HG03039 (cell line): ENCODE data around the gene KCTD15.
"Not testable (repeated sequence)": the region's sequence is repeated elsewhere in the genome, so short reads cannot be mapped to it uniquely, and the experiment has no call there.

Experiments used
- ATAC-seq: cut with Tn5 transposase; IDR thresholded peaks from one replicate; pipeline ENCODE4 v1.9.1; 2021; ENCODE audit warnings: mild to moderate bottlenecking, moderate library complexity; ENCODE audit not compliant: unreplicated experiment

The KCTD15 gene

GRCh38 chr19:33813391-33814101 is 16.9 kb downstream of the KCTD15 start:
- ATAC-seq: no peak

- ATAC-seq: no peak
Observed at GRCh38 chr19:33814181-33815165, 17.8 kb downstream of the KCTD15 start.

GRCh38 chr19:33815380-33816340 is 19.0 kb downstream of the KCTD15 start:
- ATAC-seq: no peak

GRCh38 chr19:33818411-33818810 is 21.7 kb downstream of the KCTD15 start:
- ATAC-seq: no peak

- ATAC-seq: not testable (repeated sequence)
Observed at GRCh38 chr19:33819078-33819477, 22.4 kb downstream of the KCTD15 start.

GRCh38 chr19:33819506-33819879 is 22.8 kb downstream of the KCTD15 start:
- ATAC-seq: no peak

GRCh38 chr19:33819880-33820781 is 23.5 kb downstream of the KCTD15 start:
- ATAC-seq: no peak

- ATAC-seq: no peak
Observed at GRCh38 chr19:33821871-33822270, 25.2 kb downstream of the KCTD15 start.

GRCh38 chr19:33823341-33823740 is 26.7 kb downstream of the KCTD15 start:
- no peak for ATAC-seq

- no peak for ATAC-seq
Observed at GRCh38 chr19:33825556-33825955, 28.9 kb downstream of the KCTD15 start.

GRCh38 chr19:33826521-33826920 is 29.9 kb downstream of the KCTD15 start:
- no peak for ATAC-seq

GRCh38 chr19:33828266-33829075 is 31.8 kb downstream of the KCTD15 start:
- ATAC-seq: no peak

- no peak for ATAC-seq
Observed at GRCh38 chr19:33830264-33830663, 33.6 kb downstream of the KCTD15 start.

GRCh38 chr19:33831825-33832224 is 35.2 kb downstream of the KCTD15 start:
- ATAC-seq: no peak

GRCh38 chr19:33832633-33833032 is 36.0 kb downstream of the KCTD15 start:
- ATAC-seq: no peak

GRCh38 chr19:33840382-33840781 is 43.7 kb downstream of the KCTD15 start:
- ATAC-seq: no peak

- no peak for ATAC-seq
Observed at GRCh38 chr19:33840783-33841182, 44.1 kb downstream of the KCTD15 start.

- no peak for ATAC-seq
Observed at GRCh38 chr19:33841685-33842084, 45.0 kb downstream of the KCTD15 start.

GRCh38 chr19:33844478-33844877 is 47.8 kb downstream of the KCTD15 start:
- no peak for ATAC-seq
